ENCODE results near the gene RPRM. TPM values are rescaled to one million over a fixed set of nuclear protein-coding genes. Genes with fewer than 3 reads are reported as not detected.
"Not testable (repeated sequence)": the region's sequence is repeated elsewhere in the genome, so short reads cannot be mapped to it uniquely, and the experiment has no call there.

The RPRM gene
- polyA plus RNA-seq, 1 donor, result 3.2 TPM

- no peak for DNase-seq
These were observed 16.2 kb downstream of the RPRM start for GRCh38 chr2:153462338-153462859.

- no peak for DNase-seq
These were observed 17.1 kb downstream of the RPRM start for GRCh38 chr2:153461453-153461852.

- DNase-seq, result no peak
These were observed 22.7 kb downstream of the RPRM start for GRCh38 chr2:153455861-153456260.

GRCh38 chr2:153455403-153455802, 23.2 kb downstream of the RPRM start:
- no peak for DNase-seq

- DNase-seq, result no peak
These were observed 27.0 kb downstream of the RPRM start for GRCh38 chr2:153451611-153452010.

GRCh38 chr2:153443106-153443505, 35.5 kb downstream of the RPRM start:
- no peak for DNase-seq

- DNase-seq, result not testable (repeated sequence)
These were observed 35.9 kb downstream of the RPRM start for GRCh38 chr2:153442616-153443015.

GRCh38 chr2:153440090-153440489, 38.5 kb downstream of the RPRM start:
- not testable (repeated sequence) for DNase-seq

- DNase-seq, result no peak
These were observed 45.2 kb downstream of the RPRM start for GRCh38 chr2:153433403-153433802.

- no peak for DNase-seq
These were observed 46.2 kb downstream of the RPRM start for GRCh38 chr2:153432381-153432780.

- no peak for DNase-seq
These were observed 47.4 kb downstream of the RPRM start for GRCh38 chr2:153431114-153431513.

Data from left kidney (tissue), 2 donors.